HL-60/S4 treated with phorbol 12-myristate 13-acetate at 8.2 ng/mL for 4 days and 3 days (cell line): ENCODE data around the gene NAA10.

ENCODE experiments used
- in situ Hi-C: fragments of 300-500 bp; cut with MboI; formaldehyde crosslinking; loops from 2 replicates; pipeline ENCODE4 v1.15.0; 2022; ENCODE audit warnings: low sequenced_read_pairs

NAA10 gene

DNA sequence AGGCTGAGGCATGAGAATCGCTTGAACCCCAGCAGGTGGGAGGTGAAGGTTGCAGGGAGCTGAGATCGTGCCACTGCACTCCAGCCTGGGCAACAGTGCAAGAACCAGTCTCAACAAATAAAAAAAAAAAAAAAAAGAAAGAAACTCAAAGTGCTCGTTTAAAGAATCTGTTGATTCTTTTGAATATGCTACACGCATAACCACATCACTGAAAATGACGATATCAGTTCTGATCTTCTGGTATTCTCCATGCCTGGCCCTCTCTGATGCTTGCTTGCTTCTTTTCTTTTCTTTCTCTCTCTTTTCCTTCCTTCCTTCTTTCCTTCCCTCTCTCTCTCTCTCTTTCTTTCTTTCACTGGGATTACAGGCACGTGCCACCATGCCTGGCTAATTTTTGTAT, 23.0 kb downstream of the NAA10 start:
- in situ Hi-C loops = no loop called here

DNA sequence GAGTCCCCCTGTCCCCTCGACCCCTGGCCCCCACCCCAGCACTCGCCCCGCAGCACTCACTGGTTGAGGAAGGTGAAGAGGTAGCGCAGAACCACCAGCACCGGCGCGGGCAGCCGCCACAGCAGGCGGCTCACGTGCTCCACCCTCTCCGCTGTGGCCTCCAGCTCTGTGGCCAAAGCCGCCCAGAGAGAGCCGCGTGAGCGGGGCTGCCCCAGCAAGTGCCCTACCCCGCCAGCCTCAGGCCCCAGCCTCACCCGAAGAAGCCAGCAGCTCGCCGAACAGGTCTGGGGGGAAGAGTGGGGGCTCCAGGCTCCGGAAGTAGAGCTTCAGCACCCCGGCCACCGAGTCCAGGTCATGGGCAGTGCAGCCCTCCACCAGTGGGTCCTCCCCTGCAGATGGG, 24.4 kb downstream of the NAA10 start:
- in situ Hi-C loops = no loop called here

DNA sequence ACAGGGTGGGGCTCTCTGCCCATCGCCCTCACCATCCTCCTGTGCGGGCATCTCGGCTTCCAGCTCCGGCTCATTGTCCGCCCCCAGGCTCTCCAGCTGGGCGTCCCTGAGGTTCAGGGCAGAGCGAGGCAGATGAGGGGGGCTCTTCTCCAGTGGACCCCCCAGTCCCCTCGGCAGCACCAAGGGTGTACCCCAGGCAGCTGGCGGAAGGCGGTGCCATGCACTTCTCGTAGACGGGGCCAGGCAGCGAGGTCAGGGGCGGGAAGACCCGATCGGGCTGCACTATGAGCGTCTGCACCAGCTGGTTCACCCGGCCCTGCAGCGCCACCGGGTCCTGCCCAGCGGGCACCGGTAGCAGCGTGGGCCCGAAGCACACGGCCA, 24.9 kb downstream of the NAA10 start:
- in situ Hi-C loops = no loop called here

DNA sequence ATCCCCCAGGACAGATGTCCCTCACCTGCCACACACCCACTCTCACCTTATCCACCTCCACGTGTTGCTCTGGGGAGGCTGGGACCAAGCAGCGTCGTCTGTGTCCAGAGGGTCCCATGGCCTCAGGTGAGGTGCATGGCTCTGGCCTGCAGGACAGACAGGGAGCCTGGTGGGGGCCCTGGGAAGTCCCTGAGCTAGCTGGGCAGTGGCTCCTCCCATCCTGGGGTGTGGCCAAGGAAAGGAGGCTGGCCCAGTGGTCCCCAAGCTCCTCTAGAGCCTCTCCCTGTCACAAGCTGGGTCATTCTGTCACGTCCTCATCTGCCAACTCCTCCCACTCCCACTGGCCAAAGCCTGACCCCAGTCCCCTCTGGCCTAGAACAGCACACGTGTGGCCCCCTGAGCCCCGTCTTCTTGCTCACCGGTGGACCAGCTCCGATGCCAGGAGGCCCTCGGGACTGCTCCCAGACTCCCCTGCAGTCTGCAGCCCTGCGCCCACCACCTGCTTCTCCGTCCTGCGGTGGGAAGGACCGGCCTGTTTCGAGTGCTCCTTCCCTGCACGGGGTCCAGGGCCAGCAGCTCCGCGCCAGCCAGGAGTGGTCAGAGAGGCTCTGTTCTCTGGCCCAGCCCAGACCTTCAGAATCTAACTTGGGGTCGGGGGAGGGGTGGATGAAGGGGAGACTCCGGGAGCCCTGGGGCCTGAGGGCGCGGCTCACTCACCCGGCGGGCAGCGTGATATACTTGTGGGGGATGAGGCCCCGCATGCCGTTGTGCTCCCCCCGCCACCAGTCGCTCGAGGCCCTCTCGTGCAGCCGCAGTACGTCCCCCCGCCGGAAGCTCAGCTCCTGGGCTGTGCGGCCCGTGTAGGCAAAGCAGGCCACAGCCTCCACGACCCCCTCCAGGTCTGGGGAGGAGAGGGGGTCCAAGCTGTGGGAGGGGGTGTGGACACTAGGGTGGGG, 25.5 kb downstream of the NAA10 start:
- in situ Hi-C loops = no loop called here

DNA sequence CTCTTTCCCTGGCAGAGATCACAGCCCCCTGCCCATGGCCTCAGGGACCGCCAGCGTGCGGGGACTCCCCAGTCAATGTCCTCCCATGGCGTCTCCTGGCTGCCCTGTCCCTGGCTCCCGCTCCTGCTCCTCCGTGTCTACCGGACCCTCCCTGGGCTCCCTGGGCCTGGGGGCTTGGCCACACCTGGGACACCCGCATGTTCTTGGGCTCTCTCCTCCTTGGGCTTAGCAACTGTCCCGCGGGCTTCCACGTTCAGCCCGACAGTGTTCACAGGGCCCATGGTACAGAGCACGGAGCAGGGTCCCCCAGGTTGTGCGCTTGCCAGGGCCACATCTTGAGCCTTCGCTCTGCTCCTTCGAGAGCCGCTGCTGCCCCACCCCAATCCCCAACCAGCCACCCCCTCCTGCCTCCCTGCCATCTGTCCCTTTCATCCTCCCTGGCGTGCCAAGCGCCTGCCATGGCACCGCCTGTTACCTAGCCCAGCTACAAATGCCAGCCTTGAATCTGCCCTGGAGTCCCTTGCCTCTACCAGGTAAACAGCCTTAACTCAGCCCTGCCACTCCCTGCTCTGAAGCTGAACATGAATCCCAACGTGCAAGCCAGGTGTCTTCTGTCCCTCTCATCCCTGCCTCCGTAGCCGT, 26.5 kb downstream of the NAA10 start:
- in situ Hi-C loops = no loop called here

DNA sequence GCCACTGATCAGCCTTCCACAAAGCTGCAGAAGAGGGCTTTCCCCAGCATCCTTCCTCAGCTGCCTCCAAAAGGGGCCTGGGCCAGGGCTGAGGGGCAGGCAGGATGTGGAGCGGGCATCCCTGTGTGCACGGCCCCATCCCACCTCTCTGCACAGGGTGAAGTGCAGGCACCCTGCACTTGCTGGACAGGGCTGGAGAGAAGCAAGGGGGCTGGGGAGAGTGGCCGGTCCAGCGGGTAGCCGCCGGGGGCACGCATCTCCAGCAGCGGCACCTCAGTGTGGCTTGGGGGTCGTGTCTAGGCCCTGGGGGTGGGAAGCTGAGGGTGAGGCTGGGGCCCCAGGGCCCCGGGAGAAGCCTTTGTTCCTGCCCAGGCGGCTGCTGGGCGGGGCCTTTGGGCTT, 27.4 kb downstream of the NAA10 start:
- in situ Hi-C loops = no loop called here

DNA sequence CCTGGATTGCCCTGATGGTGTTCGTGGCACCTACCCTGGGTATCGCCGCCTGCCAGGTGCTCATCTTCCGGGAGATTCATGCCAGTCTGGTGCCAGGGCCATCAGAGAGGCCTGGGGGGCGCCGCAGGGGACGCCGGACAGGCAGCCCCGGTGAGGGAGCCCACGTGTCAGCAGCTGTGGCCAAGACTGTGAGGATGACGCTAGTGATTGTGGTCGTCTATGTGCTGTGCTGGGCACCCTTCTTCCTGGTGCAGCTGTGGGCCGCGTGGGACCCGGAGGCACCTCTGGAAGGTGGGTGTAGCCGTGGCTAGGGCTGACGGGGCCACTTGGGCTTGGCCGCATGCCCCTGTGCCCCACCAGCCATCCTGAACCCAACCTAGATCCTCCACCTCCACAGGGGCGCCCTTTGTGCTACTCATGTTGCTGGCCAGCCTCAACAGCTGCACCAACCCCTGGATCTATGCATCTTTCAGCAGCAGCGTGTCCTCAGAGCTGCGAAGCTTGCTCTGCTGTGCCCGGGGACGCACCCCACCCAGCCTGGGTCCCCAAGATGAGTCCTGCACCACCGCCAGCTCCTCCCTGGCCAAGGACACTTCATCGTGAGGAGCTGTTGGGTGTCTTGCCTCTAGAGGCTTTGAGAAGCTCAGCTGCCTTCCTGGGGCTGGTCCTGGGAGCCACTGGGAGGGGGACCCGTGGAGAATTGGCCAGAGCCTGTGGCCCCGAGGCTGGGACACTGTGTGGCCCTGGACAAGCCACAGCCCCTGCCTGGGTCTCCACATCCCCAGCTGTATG, 28.5 kb downstream of the NAA10 start:
- in situ Hi-C loops = no loop called here

DNA sequence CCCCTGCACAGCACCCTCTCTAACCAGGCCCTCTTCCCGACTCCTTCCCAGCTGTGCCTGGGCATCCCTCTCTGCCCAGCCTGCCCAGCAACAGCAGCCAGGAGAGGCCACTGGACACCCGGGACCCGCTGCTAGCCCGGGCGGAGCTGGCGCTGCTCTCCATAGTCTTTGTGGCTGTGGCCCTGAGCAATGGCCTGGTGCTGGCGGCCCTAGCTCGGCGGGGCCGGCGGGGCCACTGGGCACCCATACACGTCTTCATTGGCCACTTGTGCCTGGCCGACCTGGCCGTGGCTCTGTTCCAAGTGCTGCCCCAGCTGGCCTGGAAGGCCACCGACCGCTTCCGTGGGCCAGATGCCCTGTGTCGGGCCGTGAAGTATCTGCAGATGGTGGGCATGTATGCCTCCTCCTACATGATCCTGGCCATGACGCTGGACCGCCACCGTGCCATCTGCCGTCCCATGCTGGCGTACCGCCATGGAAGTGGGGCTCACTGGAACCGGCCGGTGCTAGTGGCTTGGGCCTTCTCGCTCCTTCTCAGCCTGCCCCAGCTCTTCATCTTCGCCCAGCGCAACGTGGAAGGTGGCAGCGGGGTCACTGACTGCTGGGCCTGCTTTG, 29.2 kb downstream of the NAA10 start:
- in situ Hi-C loops = no loop called here

DNA sequence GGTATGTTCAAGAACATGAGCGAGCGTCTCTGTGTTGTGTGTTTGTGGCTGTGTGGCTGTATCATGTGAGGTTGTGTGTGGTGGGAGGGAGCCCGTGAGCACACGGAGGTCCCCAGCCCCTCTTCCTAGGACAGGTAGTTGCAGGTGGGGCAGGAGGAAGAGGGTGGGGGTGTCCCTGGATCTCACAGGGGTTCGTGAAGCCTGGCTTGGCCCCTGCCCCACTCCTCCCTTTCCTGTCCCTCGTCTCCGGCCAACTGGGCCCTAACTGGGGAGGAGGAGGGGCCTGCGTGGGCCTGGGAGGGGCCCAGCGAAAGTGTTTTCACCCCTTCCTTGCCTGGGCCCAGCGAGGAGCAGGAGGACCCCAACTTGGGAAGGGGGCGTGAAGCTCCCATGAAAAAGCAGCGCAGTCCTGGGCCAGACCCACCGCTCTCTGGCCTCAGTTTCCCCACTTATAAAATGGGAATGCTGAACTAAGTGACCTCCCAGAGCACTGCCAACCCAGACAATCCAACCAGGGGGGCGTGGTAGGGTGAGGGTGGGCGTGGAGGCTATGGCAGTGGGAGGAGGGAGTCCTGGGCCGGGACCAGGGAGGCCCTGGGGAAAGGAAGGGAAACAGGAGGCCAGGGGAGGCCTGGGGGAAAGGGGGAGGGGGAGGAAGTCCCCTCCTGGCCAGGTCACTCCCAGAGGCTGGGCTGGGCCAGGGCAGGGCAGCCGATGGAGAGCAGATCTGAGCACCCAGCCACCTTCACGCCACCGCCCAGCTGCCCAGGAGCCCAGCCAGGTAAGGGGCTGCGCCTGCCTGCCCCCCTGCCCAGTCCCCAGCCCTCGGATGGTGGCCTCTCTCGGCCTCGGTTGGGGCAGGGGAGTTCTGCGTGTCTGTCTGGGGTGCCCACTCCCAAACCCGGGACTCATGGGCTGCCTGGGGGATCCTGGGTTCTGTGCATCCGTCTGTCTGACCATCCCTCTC, 30.6 kb downstream of the NAA10 start, which contains the start of gene AVPR2:
Gene AVPR2 (plus strand): TSS at position 683 of the 967 bp plus-strand sequence. CDS start 473 bp downstream, outside the sequence.
- in situ Hi-C loops = no loop called here

DNA sequence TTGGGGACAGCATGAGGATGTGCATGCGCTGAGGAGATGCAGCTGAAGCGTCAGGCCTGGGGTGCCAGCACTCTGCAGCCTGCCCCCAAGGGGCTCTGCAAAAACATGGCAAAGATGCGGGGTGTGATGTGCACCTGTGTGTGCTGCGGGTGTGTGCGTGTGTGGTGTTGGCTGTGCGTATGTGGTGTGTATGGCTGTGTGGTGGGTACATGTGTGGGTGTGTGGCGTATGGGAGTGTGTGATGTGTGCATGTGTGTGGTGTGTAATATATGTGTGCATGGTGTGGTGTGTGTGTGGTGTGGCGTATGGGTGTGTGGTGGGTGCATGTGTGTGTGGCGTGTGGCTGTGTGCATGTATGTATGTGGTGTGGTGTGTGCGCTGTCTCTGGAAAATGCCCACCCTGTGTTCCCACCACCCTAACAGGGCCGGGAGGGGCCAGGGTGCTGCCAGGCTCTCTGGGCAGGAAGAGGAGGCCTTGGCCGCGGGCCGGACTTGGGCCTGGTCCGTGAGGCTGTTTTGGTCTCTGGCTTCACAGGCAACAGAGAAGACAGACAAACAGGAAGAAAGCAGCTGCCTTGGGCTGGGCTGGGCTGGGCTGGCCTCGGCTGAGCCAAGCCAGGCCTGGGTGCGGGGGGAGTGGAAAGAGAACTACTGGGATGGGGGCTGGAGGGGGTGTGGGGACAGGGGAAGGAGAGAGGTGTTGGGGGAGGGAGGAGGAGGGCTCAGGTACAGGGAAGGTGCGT, 31.4 kb downstream of the NAA10 start:
- in situ Hi-C loops = no loop called here

DNA sequence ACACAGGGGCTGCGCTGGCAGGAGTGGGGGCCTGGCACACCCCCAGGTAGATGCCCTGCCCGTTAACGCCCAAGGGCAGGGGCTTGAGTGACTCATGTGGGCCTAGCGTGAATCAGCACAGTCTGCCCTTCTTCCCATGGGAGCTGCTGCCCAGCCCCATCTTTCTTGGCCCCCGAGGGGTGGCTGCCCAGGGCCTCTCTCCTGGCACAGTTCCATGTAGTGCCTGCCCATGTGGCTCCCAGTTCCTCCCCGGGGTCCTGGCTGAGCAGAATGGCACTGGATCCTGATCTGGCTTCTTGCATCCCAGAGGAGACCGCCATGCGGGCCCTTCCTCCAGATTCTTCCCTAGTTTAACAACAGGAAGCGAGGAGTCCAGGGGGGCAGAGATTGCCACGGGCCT, 32.5 kb downstream of the NAA10 start:
- in situ Hi-C loops = no loop called here

DNA sequence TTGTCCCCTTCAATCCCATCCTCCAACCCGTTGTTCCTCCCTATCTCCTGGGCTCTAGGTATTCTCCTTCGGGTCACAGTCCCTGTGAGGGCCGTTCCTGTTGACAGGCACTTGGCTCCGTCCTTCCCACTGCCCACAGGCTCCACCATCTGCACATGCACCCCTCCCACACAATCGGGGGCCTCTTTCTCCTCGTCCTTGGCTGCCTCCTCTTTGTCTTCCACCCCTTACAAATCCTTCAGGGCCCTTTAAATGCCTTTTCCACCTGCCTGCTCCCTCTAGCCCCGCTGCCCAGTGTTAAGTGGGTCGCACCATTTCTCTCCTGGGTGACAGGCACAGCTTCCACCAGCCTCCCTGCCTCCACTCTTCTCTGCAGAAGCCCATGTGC, 33.1 kb downstream of the NAA10 start:
- in situ Hi-C loops = no loop called here

DNA sequence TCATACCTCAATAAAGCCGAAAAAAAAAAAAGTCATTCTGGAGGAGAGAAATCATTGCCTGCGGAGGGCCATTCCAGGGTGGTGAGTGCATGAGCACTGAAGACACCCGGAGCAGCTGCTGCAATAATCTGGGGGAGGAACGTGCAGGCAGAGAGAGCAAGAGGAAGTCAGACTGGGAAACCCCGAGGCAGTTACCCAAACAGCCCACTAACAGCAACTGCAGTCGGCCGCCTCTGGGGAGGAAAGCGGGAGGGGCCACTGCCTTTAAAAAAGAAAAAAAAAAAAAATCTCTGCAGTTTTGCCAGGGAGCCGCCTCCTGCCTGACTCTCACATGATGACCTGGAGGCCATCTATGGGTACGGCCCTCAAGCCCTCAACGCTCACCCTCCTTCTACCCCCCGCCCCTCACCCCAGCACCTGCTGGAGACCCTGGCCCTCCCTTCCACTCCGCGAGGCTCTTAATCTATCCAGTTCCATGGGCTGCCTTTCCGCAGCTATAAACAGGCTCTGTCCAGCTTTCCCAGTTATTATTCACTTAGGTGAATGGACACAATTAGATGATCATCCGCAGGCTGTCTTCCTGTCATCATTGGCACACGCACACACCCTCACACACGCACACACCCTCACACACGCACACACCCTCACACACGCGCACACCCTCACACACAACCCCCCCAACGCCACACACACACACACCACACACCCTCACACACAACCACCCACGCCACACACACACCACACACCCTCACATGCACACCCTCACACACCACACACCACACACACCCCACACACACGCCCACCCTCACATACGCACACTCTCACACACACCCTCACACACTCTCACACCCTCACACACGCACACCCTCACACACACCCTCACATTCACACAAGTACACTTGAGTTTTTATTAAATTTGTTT, 33.7 kb downstream of the NAA10 start:
- in situ Hi-C loops = no loop called here

DNA sequence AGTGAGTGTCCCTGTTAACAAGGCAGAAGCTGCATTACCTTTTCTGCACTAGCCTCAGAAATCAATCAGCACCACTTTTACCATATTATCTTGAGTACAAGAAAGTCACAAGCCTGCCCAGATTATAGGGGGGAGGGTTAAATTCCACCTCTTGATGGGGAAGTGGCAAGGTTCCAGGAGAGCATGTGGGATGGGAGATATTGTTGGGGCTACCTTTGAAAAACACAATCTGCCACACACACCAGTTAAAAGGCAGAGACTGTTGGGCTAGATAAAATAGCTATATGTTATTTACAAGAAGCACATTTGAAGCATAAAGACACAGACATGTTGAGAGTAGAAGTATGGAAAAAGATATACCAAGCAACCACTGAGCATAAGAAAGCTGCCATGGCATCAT, 36.9 kb downstream of the NAA10 start:
- in situ Hi-C loops = no loop called here

DNA sequence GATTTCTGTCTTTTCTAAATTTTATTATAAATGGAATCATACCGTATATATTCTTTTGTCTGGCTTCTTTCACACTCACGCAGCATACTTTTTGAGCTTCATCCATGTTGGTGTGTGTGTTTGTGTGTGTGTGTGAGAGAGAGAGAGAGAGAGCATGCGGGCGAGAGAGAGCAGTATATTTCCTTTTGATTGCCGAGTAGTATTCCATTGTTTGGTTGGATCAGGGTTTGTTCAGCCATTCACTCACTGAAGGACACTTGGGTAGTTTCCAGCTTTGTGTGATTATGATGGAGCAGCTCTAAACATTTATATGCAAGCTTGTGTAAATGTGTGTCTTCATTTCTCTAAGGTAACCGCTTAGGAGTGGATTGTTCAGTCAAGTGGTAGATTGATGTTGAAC, 45.7 kb downstream of the NAA10 start:
- in situ Hi-C loops = no loop called here

DNA sequence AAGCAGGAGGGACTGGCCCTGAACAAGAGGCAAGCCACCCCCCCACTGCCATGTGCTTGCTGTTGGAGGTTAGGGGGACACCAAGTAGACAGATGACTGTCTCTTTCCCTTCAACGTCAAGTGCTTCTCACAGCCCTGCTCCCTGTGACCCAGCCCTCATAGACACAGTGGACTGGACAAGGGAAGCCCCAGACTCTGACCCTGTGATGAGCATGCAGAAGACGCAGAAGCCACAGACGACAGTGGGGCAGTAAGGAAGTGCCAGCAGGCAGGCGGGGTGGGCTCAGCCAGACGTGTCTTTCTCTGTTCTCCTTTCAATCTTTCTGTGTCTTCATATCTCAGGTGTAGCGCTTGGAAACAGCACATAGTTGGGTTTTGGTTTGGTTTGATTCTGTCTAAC, 46.5 kb downstream of the NAA10 start:
- in situ Hi-C loops = no loop called here

DNA sequence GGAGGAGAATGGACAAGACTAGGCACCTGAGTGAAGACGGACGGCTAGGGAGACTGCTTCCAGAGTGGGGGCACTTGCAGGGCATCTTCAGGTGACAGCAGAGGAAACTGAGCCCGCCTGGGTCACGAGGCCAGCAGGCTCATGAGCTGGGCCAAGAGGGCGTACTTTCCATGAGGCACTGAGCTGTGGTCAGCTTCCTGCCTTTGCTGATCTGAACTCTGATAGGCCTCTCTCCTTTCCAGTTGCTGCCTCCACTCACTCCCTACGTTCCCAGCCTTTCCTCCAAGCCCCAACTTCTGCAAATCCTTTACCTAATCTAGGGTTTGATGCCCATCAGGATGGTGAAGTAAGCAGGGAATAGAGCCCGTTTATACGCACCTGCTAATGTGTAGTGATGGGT, 47.5 kb downstream of the NAA10 start:
- in situ Hi-C loops = no loop called here

DNA sequence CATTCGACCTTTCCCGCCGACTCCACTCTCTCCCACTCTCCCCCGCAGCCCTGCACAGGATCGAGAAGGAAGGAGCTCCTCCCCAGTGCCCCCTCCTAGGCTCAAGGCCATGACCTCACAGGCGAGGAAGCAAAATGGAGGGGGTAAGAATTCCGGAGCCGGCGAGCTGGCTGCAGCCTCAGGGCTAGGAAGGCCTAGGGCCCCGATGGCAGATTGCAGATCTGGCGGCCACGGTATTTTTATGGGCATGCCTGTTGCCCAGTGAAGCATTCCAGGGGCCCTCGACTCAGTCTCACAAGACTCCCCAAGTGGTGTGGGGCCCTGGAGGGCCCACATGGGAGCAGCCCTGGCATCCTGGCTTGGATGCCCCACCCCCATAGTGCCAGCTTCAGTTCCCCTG, 47.9 kb downstream of the NAA10 start:
- in situ Hi-C loops = no loop called here
